Tibial nerve (tissue), 4 donors: ENCODE data around the gene ZNF701. TPM values are rescaled to one million over a fixed set of nuclear protein-coding genes. Genes with fewer than 3 reads are reported as not detected.
"Not testable (repeated sequence)": the region's sequence is repeated elsewhere in the genome, so short reads cannot be mapped to it uniquely, and the experiment has no call there.

Experiments used
- DNase-seq, 2 donors: peaks; one replicate each; pipeline ENCODE4 v3.0.0-alpha.2; 2019; ENCODE audit warnings: low spot score in 2 of 2
- H3K27ac ChIP-seq, 4 donors: fragments of 200-600 bp; sonication (generic) in 3 of 4; one replicate each; pipeline ENCODE4 v1.5.1; 2017 to 2019; ENCODE audit warnings: mild to moderate bottlenecking in 1 of 4
- H3K27me3 ChIP-seq, 2 donors: fragments of 200-600 bp; sonication (generic) in 1 of 2; one replicate each; pipeline versions ENCODE4 v1.5.1 to v1.6.0; 2017 to 2019
- H3K36me3 ChIP-seq, 3 donors: fragments of 200-600 bp; sonication (generic); one replicate each; pipeline ENCODE4 v1.5.1; 2018 to 2019
- H3K4me1 ChIP-seq, 4 donors: fragments of 200-600 bp; sonication (generic) in 3 of 4; one replicate each; pipeline ENCODE4 v1.5.1; 2017 to 2019
- H3K4me3 ChIP-seq, 4 donors: fragments of 200-600 bp; sonication (generic) in 3 of 4; one replicate each; pipeline ENCODE4 v1.5.1; 2017 to 2019; ENCODE audit warnings: mild to moderate bottlenecking in 1 of 4, moderate library complexity in 1 of 4
- H3K9me3 ChIP-seq, 4 donors: fragments of 200-600 bp; sonication (generic) in 3 of 4; one replicate each; pipeline ENCODE4 v1.5.1; 2017 to 2019
- CTCF ChIP-seq, 5 experiments: fragments of 200-600 bp in 3 of 5; fragments of 450-650 bp in 2 of 5; sonication (generic) in 3 of 5; IDR thresholded peaks; one replicate each; pipeline ENCODE4 v1.5.1; 2016 to 2019; ENCODE audit warnings: antibody characterized with exemption in 5 of 5, mild to moderate bottlenecking in 3 of 5, moderate library complexity in 2 of 5
- EP300 ChIP-seq, 2 donors: sonication (generic); formaldehyde crosslinking; IDR thresholded peaks; one replicate each; pipeline ENCODE4 v1.6.1; 2017; ENCODE audit warnings: antibody characterized with exemption in 2 of 2, mild to moderate bottlenecking in 1 of 2
- POLR2A ChIP-seq, 2 donors: fragments of 450-650 bp; IDR thresholded peaks; one replicate each; pipeline ENCODE4 v1.6.1; 2017; ENCODE audit warnings: antibody characterized with exemption in 2 of 2, mild to moderate bottlenecking in 2 of 2, moderate library complexity in 2 of 2
- WGBS, 2 donors: methylation state at CpG; one replicate each; pipeline ENCODE4 v1.1.5; 2018; 5-methylcytosine and 5-hydroxymethylcytosine counted together
- total RNA-seq, 4 donors: library from RNA; depleted of rRNA; stranded (reverse); fragments of >200 nt; gene quantifications; one replicate each; pipeline ENCODE4 v1.1.0, GENCODE V29; 2016

The ZNF701 gene
- total RNA-seq, 4 donors from 2014 or later: 12.8 to 28.4 (median 17.9) TPM

DNA sequence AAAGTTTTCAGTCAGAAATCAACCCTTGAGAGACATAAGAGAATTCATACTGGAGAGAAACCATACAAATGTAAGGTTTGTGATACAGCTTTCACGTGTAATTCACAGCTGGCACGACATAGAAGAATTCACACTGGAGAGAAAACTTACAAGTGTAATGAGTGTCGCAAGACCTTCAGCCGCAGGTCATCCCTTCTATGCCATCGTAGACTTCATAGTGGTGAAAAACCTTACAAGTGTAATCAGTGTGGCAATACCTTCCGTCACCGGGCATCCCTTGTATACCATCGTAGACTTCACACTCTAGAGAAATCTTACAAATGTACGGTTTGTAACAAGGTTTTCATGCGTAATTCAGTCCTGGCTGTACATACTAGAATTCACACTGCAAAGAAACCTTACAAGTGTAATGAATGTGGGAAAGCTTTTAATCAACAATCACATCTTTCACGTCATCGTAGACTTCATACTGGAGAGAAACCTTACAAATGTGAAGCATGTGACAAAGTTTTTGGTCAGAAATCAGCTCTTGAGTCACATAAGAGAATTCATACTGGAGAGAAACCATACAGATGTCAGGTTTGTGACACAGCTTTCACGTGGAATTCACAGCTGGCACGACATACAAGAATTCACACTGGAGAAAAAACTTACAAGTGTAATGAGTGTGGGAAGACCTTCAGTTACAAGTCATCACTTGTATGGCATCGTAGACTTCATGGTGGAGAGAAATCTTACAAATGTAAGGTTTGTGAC lies 15.7 kb upstream of the ZNF701 start:
- 97% methylated on average over 15 of the region's 15 CpGs for WGBS, 2 donors
- Histone ChIP-seq H3K9me3 (peaks cover 0 to 97% (median 44%) of the 10 kb centered on the region in 4 donors), H3K4me3 (no peak overlapping the region), H3K4me1 (no peaks in the 10 kb centered on the region), H3K27ac (no peak overlapping the region), H3K36me3 (peaks cover 5 to 100% (median 42%) of the 10 kb centered on the region in 3 donors), H3K27me3 (no peaks in the 10 kb centered on the region)
- TF ChIP-seq CTCF (IDR thresholded peaks at IDR 0.05): no peak
- TF ChIP-seq POLR2A (IDR thresholded peaks at IDR 0.05): no peak
- TF ChIP-seq EP300 (IDR thresholded peaks at IDR 0.05): no peak
- no peak for DNase-seq

- WGBS, 2 donors: 98 to 99% methylated on average over 16 of the region's 16 CpGs
- peaks cover 5 to 99% (median 42%) of the 10 kb centered on the region in 3 donors for H3K36me3 ChIP-seq
These were observed 12.7 kb upstream of the ZNF701 start for GRCh38 chr19:52557231-52557995.

DNA sequence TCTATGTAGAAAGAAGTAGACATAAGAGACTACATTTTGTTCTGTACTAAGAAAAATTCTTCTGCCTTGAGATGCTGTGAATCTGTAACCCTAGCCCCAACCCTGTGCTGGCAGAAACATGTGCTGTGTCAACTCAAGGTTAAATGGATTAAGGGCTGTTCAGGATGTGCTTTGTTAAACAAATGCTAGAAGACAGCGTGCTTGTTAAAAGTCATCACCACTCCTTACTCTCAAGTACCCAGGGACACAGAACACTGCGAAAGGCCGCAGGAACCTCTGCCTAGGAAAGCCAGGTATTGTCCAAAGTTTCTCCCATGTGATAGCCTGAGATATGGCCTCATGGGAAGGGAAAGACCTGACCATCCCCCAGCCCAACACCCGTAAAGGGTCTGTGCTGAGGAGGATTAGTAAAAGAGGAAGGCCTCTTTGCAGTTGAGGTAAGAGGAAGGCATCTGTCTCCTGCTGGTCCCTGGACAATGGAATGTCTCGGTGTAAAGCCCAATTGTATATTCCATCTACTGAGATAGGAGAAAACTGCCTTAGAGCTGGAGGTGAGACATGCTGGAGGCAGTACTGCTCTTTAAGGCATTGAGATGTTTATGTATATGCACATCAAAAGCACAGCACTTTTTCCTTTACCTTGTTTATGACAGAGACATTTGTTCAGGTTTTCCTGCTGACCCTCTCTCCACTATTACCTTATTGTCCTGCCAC lies 11.2 kb upstream of the ZNF701 start:
- H3K4me3 ChIP-seq, H3K27me3 ChIP-seq, H3K27ac ChIP-seq, H3K4me1 ChIP-seq, DNase-seq: not testable (repeated sequence)
- Histone ChIP-seq H3K9me3 (peaks cover 0 to 99% (median 39%) of the 10 kb centered on the region in 4 donors), H3K36me3 (peaks cover under 1 to 99% (median 28%) of the 10 kb centered on the region in 3 donors)
- WGBS, 2 donors: 68 to 73% methylated on average over 5 of the region's 5 CpGs

More at GRCh38 chr19:52557231-52557995, 12.7 kb upstream of the ZNF701 start:
- TF ChIP-seq EP300 (IDR thresholded peaks at IDR 0.05) (no peak), CTCF (IDR thresholded peaks at IDR 0.05) (no peak), POLR2A (IDR thresholded peaks at IDR 0.05) (no peak)
- H3K9me3 ChIP-seq: peaks cover 0 to 98% (median 38%) of the 10 kb centered on the region in 4 donors
- H3K27me3 ChIP-seq: no peaks in the 10 kb centered on the region
- H3K27ac ChIP-seq: no peak overlapping the region
- H3K4me1 ChIP-seq: no peaks in the 10 kb centered on the region
- no peak overlapping the region for H3K4me3 ChIP-seq
- no peak for DNase-seq

DNA sequence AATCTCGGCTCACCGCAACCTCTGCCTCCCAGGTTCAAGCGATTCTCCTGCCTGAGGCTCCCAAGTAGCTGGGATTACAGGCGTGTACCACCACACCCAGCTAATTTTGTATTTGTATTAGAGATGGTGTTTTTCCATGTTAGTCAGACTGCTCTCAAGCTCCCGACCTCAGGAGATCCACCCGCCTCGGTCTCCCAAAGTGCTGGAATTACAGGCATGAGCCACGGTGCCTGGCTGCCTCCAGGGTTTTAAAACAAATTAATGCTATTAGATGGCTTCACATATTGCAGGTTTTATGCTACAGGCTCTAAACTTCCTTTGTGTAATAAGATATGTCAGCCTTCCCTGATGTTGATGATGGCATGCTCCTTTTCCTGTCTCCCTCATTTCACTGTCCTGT lies 8.5 kb upstream of the ZNF701 start:
- not testable (repeated sequence) for DNase-seq, H3K4me1 ChIP-seq, H3K27ac ChIP-seq, H3K27me3 ChIP-seq, H3K4me3 ChIP-seq
- peaks cover 0 to 89% (median 23%) of the 10 kb centered on the region in 4 donors for H3K9me3 ChIP-seq
- peaks cover 0 to 84% (median 21%) of the 10 kb centered on the region in 3 donors for H3K36me3 ChIP-seq
- WGBS, 2 donors: 96 to 98% methylated on average over 8 of the region's 8 CpGs

DNA sequence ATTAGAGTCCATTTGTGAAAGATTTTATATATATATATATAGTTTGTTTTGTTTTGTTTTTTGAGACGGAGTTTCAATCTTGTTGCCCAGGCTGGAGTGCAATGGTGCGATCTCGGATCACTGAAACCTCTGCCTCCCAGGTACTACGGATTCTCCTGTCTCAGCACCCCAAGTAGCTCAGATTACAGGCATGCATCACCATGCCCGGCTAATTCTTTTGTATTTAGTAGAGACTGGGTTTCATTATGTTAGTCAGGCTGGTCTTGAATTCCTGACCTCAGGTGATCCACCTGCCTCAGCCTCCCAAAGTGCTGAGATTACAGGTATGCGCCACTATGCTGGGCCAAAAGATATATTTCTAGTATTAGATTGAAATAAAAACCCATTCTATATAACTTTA lies 4.0 kb upstream of the ZNF701 start:
- Histone ChIP-seq H3K9me3 (peaks cover 0 to 45% (median 8%) of the 10 kb centered on the region in 4 donors), H3K4me1 (peaks cover 0 to 14% (median 4%) of the 10 kb centered on the region in 4 donors), H3K27ac (no peak overlapping the region), H3K27me3 (no peaks in the 10 kb centered on the region), H3K36me3 (peaks cover 0 to 40% (median 6%) of the 10 kb centered on the region in 3 donors), H3K4me3 (no peak overlapping the region)
- no peak for TF ChIP-seq CTCF (IDR thresholded peaks at IDR 0.05)
- TF ChIP-seq POLR2A (IDR thresholded peaks at IDR 0.05): no peak
- no peak for TF ChIP-seq EP300 (IDR thresholded peaks at IDR 0.05)
- no peak for DNase-seq
- WGBS, 2 donors: 83 to 91% methylated on average over 6 of the region's 6 CpGs
